ENCODE results near the gene HMGCS1.
"Not testable (repeated sequence)": the region's sequence is repeated elsewhere in the genome, so short reads cannot be mapped to it uniquely, and the experiment has no call there.

HMGCS1 gene

DNA sequence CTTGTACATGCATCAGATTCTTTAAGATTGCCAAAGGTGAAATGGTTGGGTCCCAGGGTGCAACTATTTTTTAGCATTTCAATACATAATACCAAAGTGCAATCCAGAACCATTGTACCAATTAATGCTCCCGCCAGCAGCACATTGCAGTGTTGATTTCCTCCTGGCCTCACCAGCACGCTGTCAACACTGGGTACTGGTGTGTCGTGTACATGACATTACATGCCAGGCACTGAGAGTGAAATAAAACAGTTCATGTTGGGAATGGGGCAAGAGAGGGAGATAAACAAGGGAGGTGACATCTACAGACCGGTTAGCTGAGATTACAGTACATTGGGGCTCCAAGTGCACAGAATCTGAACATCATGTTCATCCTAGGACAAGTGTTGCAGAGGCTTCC is 37.8 kb downstream of the HMGCS1 start:
- H3K4me3 ChIP-seq (ENCODE audit: low read depth, low read length), result no peak overlapping the region
- no peak for DNase-seq (ENCODE audit: low read depth, low spot score)
- TF ChIP-seq, protein P1, sequence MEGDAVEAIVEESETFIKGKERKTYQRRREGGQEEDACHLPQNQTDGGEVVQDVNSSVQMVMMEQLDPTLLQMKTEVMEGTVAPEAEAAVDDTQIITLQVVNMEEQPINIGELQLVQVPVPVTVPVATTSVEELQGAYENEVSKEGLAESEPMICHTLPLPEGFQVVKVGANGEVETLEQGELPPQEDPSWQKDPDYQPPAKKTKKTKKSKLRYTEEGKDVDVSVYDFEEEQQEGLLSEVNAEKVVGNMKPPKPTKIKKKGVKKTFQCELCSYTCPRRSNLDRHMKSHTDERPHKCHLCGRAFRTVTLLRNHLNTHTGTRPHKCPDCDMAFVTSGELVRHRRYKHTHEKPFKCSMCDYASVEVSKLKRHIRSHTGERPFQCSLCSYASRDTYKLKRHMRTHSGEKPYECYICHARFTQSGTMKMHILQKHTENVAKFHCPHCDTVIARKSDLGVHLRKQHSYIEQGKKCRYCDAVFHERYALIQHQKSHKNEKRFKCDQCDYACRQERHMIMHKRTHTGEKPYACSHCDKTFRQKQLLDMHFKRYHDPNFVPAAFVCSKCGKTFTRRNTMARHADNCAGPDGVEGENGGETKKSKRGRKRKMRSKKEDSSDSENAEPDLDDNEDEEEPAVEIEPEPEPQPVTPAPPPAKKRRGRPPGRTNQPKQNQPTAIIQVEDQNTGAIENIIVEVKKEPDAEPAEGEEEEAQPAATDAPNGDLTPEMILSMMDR (IDR thresholded peaks at IDR 0.05; ENCODE audit: insufficient read depth, low read length, missing control alignments), result no peak
- ChIA-PET CTCF (no interaction called here), POLR2A (no interaction called here)

- no peak for DNase-seq (ENCODE audit: low read depth, low spot score)
- CTCF ChIA-PET, result no interaction called here
- H3K4me3 ChIP-seq (ENCODE audit: low read depth, low read length), result no peak overlapping the region
- TF ChIP-seq, protein P1 (IDR thresholded peaks at IDR 0.05; ENCODE audit: insufficient read depth, low read length, missing control alignments), result no peak
- POLR2A ChIA-PET, result no interaction called here
Measured at GRCh38 chr5:43274435-43275114, 38.6 kb downstream of the HMGCS1 start.

DNA sequence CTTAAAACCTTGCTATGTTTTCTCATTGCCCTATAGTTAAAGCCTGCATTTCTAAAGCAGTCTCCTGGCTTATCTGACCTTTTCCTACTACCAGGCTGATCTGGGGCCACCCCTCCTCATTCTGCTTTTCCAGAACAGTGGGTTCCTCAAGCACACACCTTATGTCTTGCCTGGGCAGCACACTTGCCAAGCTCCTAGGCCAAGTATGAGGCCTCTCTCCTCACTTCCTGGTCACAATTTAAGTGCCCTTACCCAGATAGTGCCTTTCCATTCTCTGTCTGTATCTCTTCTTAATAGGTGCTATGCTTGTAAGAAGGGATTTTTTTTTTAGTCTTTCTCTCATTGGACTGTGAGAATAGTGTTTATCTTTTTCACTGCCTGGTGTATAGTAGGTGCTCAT is 39.7 kb downstream of the HMGCS1 start:
- ChIA-PET CTCF (no interaction called here), POLR2A (no interaction called here)
- TF ChIP-seq, protein P1 (IDR thresholded peaks at IDR 0.05; ENCODE audit: insufficient read depth, low read length, missing control alignments), result no peak
- no peak overlapping the region for H3K4me3 ChIP-seq (ENCODE audit: low read depth, low read length)
- DNase-seq (ENCODE audit: low read depth, low spot score), result no peak

GRCh38 chr5:43270645-43271044 is 42.6 kb downstream of the HMGCS1 start:
- DNase-seq (ENCODE audit: low read depth, low spot score), result no peak
- TF ChIP-seq, protein P1 (IDR thresholded peaks at IDR 0.05; ENCODE audit: insufficient read depth, low read length, missing control alignments), result no peak
- ChIA-PET CTCF (no interaction called here), POLR2A (no interaction called here)
- no peak overlapping the region for H3K4me3 ChIP-seq (ENCODE audit: low read depth, low read length)

GRCh38 chr5:43268188-43268820 is 44.9 kb downstream of the HMGCS1 start:
- no peak for DNase-seq (ENCODE audit: low read depth, low spot score)
- TF ChIP-seq, protein P1 (IDR thresholded peaks at IDR 0.05; ENCODE audit: insufficient read depth, low read length, missing control alignments), result no peak
- ChIA-PET CTCF (no interaction called here), POLR2A (no interaction called here)
- H3K4me3 ChIP-seq (ENCODE audit: low read depth, low read length), result no peak overlapping the region

GRCh38 chr5:43262269-43262668 is 50.9 kb downstream of the HMGCS1 start:
- POLR2A ChIA-PET; DNase-seq (ENCODE audit: low read depth, low spot score); H3K4me3 ChIP-seq (ENCODE audit: low read depth, low read length); CTCF ChIA-PET: not testable (repeated sequence)

DNA sequence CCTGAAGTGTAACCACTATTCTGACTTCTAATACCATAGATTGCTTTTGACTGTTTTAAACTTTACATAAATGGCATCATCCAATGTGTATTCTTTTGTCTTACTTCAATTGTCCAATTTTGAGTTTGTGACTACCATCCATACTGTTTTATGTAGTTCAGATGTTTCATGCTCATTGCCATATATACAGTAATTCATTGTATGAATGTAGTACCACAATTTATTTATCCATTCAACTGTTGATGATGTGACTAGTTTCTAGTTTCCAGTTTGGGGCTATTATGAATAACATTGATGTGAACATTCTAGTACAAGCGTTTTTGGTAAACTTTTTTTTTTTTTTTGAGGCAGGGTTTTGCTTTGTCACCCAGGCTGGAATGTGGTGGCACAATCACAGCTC is 55.1 kb downstream of the HMGCS1 start:
- TF ChIP-seq, protein P1 (IDR thresholded peaks at IDR 0.05; ENCODE audit: insufficient read depth, low read length, missing control alignments), result no peak
- ChIA-PET POLR2A (no interaction called here), CTCF (interaction anchor here (1.9 kb wide), 1 partner anchor 21 kb away, joined by 4 read pairs; no protein-coding TSS in a partner anchor)
- DNase-seq (ENCODE audit: low read depth, low spot score), result no peak
- no peak overlapping the region for H3K4me3 ChIP-seq (ENCODE audit: low read depth, low read length)
